Smooth muscle cell (in vitro differentiated cells): ENCODE measurements around the gene XDH. TPM values are rescaled to one million over a fixed set of nuclear protein-coding genes. Genes with fewer than 3 reads are reported as not detected.

Experiments
- DNase-seq: peaks from one replicate; lab custom pipeline; 2025; ENCODE audit not compliant: unreplicated experiment; lab: John Stamatoyannopoulos, UW
- H2AFZ ChIP-seq: fragments of 200-600 bp; sonication (generic); 2 replicates; pipeline ENCODE4 v1.6.0; 2016; ENCODE audit warnings: antibody characterized with exemption, low read depth, mild to moderate bottlenecking
- H3F3A ChIP-seq: fragments of 200-600 bp; sonication (generic); 2 replicates; pipeline ENCODE4 v1.6.0; 2017; ENCODE audit warnings: antibody characterized with exemption, low read depth
- H3K27ac ChIP-seq: fragments of 200-600 bp; sonication (generic); 2 replicates; pipeline ENCODE4 v1.5.1; 2016; ENCODE audit warnings: low read depth, mild to moderate bottlenecking
- H3K27me3 ChIP-seq: fragments of 200-600 bp; sonication (generic); 2 replicates; pipeline ENCODE4 v1.6.1; 2016; ENCODE audit warnings: low read depth, mild to moderate bottlenecking
- H3K36me3 ChIP-seq: fragments of 200-600 bp; sonication (generic); 2 replicates; pipeline ENCODE4 v1.5.1; 2016; ENCODE audit warnings: low read depth
- H3K4me1 ChIP-seq: fragments of 200-600 bp; sonication (generic); 2 replicates; pipeline ENCODE4 v1.5.1; 2016; ENCODE audit warnings: low read depth
- H3K4me2 ChIP-seq: fragments of 200-600 bp; sonication (generic); 2 replicates; pipeline ENCODE4 v1.6.0; 2016; ENCODE audit warnings: mild to moderate bottlenecking
- H3K4me3 ChIP-seq: fragments of 200-600 bp; sonication (generic); 2 replicates; pipeline ENCODE4 v1.5.1; 2016; ENCODE audit warnings: mild to moderate bottlenecking
- H3K79me2 ChIP-seq: fragments of 200-600 bp; sonication (generic); 2 replicates; pipeline ENCODE4 v1.6.0; 2016; ENCODE audit warnings: low read depth, mild to moderate bottlenecking
- H3K9ac ChIP-seq: fragments of 200-600 bp; sonication (generic); 2 replicates; pipeline ENCODE4 v1.6.0; 2016; ENCODE audit warnings: low read depth
- H3K9me3 ChIP-seq: fragments of 200-600 bp; sonication (generic); replicated peaks from 2 replicates; pipeline ENCODE4 v1.5.1; 2016; ENCODE audit warnings: low read depth
- H4K20me1 ChIP-seq: fragments of 200-600 bp; sonication (generic); 2 replicates; pipeline ENCODE4 v1.6.0; 2016; ENCODE audit warnings: low read depth
- WGBS: methylation state at CpG from one replicate; pipeline ENCODE4 v1.1.7; 2016; ENCODE audit warnings: low lambda C conversion rate; 5-methylcytosine and 5-hydroxymethylcytosine counted together
- polyA plus RNA-seq: library from polyadenylated mRNA; unstranded; fragments of >200 nt; fragmentation: Nextera tagmentation; extraction: Ambion mirVana; gene quantifications from 2 replicates; pipeline ENCODE4 v1.2.1, GENCODE V29; 2016
- total RNA-seq: library from RNA; depleted of rRNA; stranded (reverse); fragments of >200 nt; gene quantifications from 2 replicates; pipeline ENCODE4 v1.2.3, GENCODE V29; 2014
- TF ChIP-seq, protein P1 (sequence below): fragments of 200-600 bp; sonication (generic); IDR thresholded peaks from 2 replicates; pipeline ENCODE4 v1.5.1; 2017; ENCODE audit warnings: borderline replicate concordance, mild to moderate bottlenecking, antibody characterized with exemption; ENCODE audit not compliant: insufficient read depth, poor library complexity, severe bottlenecking

Gene XDH
- total and polyA plus RNA-seq, 2 experiments from 2014 or later = 0.37 to 6.1 TPM

DNA sequence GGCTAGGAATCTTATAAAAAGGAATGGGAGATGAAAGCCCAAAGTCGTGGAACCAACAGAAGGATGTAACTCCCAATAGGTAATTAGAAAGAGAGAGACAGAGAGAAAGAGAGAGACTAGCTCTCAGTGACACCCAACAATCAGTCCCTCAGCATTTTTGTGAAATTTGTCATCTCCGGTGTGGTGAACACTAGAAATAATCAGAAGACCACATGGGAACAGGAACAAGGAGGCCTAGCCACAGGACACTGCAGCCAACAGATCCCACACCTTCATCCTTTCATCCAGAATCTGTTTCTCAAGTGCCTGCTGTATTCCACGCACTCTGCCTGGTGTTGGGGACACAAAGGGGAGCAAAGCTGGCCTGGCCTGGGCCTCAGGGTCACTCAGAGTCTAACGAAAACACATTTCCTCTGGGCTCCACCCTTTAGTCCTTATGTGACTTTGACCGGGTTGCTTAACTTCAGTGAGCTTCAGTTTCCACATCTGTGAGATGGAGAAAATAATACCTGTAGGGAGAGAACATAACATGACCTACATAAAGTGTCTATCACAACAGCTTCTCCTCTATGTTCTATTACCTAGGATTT is 127.5 kb downstream of the XDH start:
- no peaks in the 10 kb centered on the region for H3K79me2 ChIP-seq
- no peaks in the 10 kb centered on the region for H3K36me3 ChIP-seq
- WGBS = 73% methylated on average over 5 of the region's 5 CpGs
- H3K4me3 ChIP-seq = no peak overlapping the region
- DNase-seq = no peak
- no peak overlapping the region for H2AFZ ChIP-seq
- TF ChIP-seq, protein P1, sequence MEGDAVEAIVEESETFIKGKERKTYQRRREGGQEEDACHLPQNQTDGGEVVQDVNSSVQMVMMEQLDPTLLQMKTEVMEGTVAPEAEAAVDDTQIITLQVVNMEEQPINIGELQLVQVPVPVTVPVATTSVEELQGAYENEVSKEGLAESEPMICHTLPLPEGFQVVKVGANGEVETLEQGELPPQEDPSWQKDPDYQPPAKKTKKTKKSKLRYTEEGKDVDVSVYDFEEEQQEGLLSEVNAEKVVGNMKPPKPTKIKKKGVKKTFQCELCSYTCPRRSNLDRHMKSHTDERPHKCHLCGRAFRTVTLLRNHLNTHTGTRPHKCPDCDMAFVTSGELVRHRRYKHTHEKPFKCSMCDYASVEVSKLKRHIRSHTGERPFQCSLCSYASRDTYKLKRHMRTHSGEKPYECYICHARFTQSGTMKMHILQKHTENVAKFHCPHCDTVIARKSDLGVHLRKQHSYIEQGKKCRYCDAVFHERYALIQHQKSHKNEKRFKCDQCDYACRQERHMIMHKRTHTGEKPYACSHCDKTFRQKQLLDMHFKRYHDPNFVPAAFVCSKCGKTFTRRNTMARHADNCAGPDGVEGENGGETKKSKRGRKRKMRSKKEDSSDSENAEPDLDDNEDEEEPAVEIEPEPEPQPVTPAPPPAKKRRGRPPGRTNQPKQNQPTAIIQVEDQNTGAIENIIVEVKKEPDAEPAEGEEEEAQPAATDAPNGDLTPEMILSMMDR = no peak
- no peak overlapping the region for H3K9ac ChIP-seq
- H3F3A ChIP-seq = peaks cover 3% of the 10 kb centered on the region
- H3K4me2 ChIP-seq = no peak overlapping the region
- H3K27me3 ChIP-seq = no peaks in the 10 kb centered on the region
- H4K20me1 ChIP-seq = no peaks in the 10 kb centered on the region
- H3K4me1 ChIP-seq = peaks cover 8% of the 10 kb centered on the region
- no peak overlapping the region for H3K27ac ChIP-seq
- H3K9me3 ChIP-seq = no peaks in the 10 kb centered on the region

DNA sequence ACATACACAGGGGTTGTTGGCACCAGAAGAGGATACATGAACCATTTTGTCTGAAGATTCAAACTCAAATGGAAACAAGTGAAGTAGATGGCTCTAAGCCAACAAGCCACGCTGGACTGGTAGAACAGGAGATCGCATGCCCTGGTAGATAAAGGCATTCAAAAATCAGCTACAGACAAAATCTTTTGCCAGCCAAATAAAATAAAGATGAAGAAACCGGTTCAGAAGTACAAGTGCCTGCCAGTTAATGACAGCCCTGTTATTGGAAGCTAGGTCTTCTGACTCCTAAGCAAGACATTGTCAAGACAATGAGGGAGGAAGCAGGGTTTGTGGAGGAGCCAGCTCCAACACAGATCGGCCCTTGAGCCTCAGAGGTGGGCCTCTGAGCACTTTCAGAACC is 128.3 kb downstream of the XDH start:
- no peak for DNase-seq
- H3F3A ChIP-seq = peaks cover 3% of the 10 kb centered on the region
- WGBS = 90% methylated on average over 4 of the region's 4 CpGs

More for the DNA sequence above, 128.3 kb downstream of the XDH start:
- no peak overlapping the region for H3K9ac ChIP-seq
- no peak overlapping the region for H3K27ac ChIP-seq
- H3K36me3 ChIP-seq = no peaks in the 10 kb centered on the region
- TF ChIP-seq, protein P1 = no peak
- H3K27me3 ChIP-seq = no peaks in the 10 kb centered on the region
- H3K4me1 ChIP-seq = peaks cover 8% of the 10 kb centered on the region
- no peaks in the 10 kb centered on the region for H3K79me2 ChIP-seq
- no peaks in the 10 kb centered on the region for H3K9me3 ChIP-seq
- H3K4me3 ChIP-seq = no peak overlapping the region
- H2AFZ ChIP-seq = no peak overlapping the region
- H4K20me1 ChIP-seq = no peaks in the 10 kb centered on the region
- no peak overlapping the region for H3K4me2 ChIP-seq

Other genes with a start within 250 kb of the XDH start
- 0.13 and 0.58 TPM in 2 replicates for gene CAPN14, start 197.2 kb downstream of the XDH start, total RNA-seq
- gene CAPN14, start 197.2 kb downstream of the XDH start, polyA plus RNA-seq = 0.27 and 0.55 TPM in 2 replicates
- 13.8 and 19.0 TPM in 2 replicates for gene EHD3, start 180.6 kb downstream of the XDH start, total RNA-seq
- gene EHD3, start 180.6 kb downstream of the XDH start, polyA plus RNA-seq = 12.4 and 15.5 TPM in 2 replicates
- 0.04 and 0.09 TPM in 2 replicates for gene SRD5A2, start 166.2 kb upstream of the XDH start, total RNA-seq
- not detected in 2 replicates for gene SRD5A2, start 166.2 kb upstream of the XDH start, polyA plus RNA-seq